GM12874 (cell line): ENCODE data around the gene PODN.

Source experiments
- CTCF ChIP-seq: IDR thresholded peaks from 2 replicates; pipeline ENCODE4 v1.5.1; 2011; ENCODE audit warnings: low read depth, mild to moderate bottlenecking, control low read depth, low read length, moderate library complexity; ENCODE audit not compliant: insufficient read depth

The PODN gene

GRCh38 chr1:53066488-53066887 is 4.5 kb downstream of the PODN start:
- TF ChIP-seq CTCF, result no peak

- no peak for TF ChIP-seq CTCF
Observed at GRCh38 chr1:53066891-53067738, 5.1 kb downstream of the PODN start.

- TF ChIP-seq CTCF, result no peak
Observed at GRCh38 chr1:53067886-53068285, 5.9 kb downstream of the PODN start.

- no peak for TF ChIP-seq CTCF
Observed at GRCh38 chr1:53068314-53069099, 6.5 kb downstream of the PODN start.

GRCh38 chr1:53069265-53069662 is 7.3 kb downstream of the PODN start:
- TF ChIP-seq CTCF, result no peak

GRCh38 chr1:53069663-53070327 is 7.8 kb downstream of the PODN start:
- no peak for TF ChIP-seq CTCF

- no peak for TF ChIP-seq CTCF
Observed at GRCh38 chr1:53070621-53071020, 8.6 kb downstream of the PODN start.
